SK-MEL-5 (cell line): ENCODE measurements around the gene CDYL2. TPM values are rescaled to one million over a fixed set of nuclear protein-coding genes. Genes with fewer than 3 reads are reported as not detected.
A peak's percentile ranks its signal among the peaks of the same experiment; 100 is the strongest.
"Not testable (repeated sequence)": the region's sequence is repeated elsewhere in the genome, so short reads cannot be mapped to it uniquely, and the experiment has no call there.

Experiments used
- DNase-seq: peaks from one replicate; pipeline ENCODE4 v3.0.0-alpha.2; 2016; ENCODE audit warnings: low read depth, low spot score
- in situ Hi-C: cut with HindIII; loops from 2 replicates; pipeline ENCODE4 v1.10.0; 2016; ENCODE audit warnings: low sequenced_read_pairs, high pct_unique_total_duplicates, low pct_unique_long_range_greater_than_20kb
- total RNA-seq: library from RNA; depleted of rRNA; stranded (reverse); fragments of >200 nt; shearing (Covaris generic); gene quantifications from 2 replicates; pipeline ENCODE4 v1.2.3, GENCODE V29; 2014

The CDYL2 gene
- total RNA-seq, 1 experiment from 2014 or later, result 0.74 TPM

- in situ Hi-C loops, result no loop called here
- no peak for DNase-seq
Measured at GRCh38 chr16:80819988-80820387, 15.6 kb upstream of the CDYL2 start.

- in situ Hi-C loops, result no loop called here
- DNase-seq, result no peak
Measured at GRCh38 chr16:80816356-80816755, 12.0 kb upstream of the CDYL2 start.

- DNase-seq, in situ Hi-C loops: not testable (repeated sequence)
Measured at GRCh38 chr16:80815278-80815677, 10.9 kb upstream of the CDYL2 start.

- in situ Hi-C loops, result no loop called here
Measured at GRCh38 chr16:80812593-80812992, 8.2 kb upstream of the CDYL2 start.

GRCh38 chr16:80809366-80809765, 5.0 kb upstream of the CDYL2 start:
- no peak for DNase-seq
- in situ Hi-C loops, result no loop called here

More at GRCh38 chr16:80812593-80812992, 8.2 kb upstream of the CDYL2 start:
- DNase-seq, result no peak

- in situ Hi-C loops, result no loop called here
- no peak for DNase-seq
Measured at GRCh38 chr16:80807906-80808305, 3.5 kb upstream of the CDYL2 start.

GRCh38 chr16:80806927-80807340, 2.5 kb upstream of the CDYL2 start:
- DNase-seq, result no peak
- in situ Hi-C loops, result no loop called here

GRCh38 chr16:80806289-80806688, 1.9 kb upstream of the CDYL2 start:
- in situ Hi-C loops, result no loop called here

GRCh38 chr16:80804056-80804525, 307 bp downstream of the CDYL2 start:
- DNase-seq, result peak; percentile 18
- in situ Hi-C loops, result no loop called here

More at GRCh38 chr16:80806289-80806688, 1.9 kb upstream of the CDYL2 start:
- no peak for DNase-seq

- DNase-seq, result no peak
- in situ Hi-C loops, result no loop called here
Measured at GRCh38 chr16:80803339-80804055, 901 bp downstream of the CDYL2 start.

- in situ Hi-C loops, result no loop called here
- no peak for DNase-seq
Measured at GRCh38 chr16:80802902-80803301, 1.5 kb downstream of the CDYL2 start.

GRCh38 chr16:80802138-80802537, 2.3 kb downstream of the CDYL2 start:
- in situ Hi-C loops, result no loop called here
- no peak for DNase-seq

GRCh38 chr16:80794071-80794470, 10.3 kb downstream of the CDYL2 start:
- in situ Hi-C loops, result no loop called here
- no peak for DNase-seq

GRCh38 chr16:80792031-80792430, 12.4 kb downstream of the CDYL2 start:
- in situ Hi-C loops, result no loop called here
- DNase-seq, result no peak

- no peak for DNase-seq
- in situ Hi-C loops, result no loop called here
Measured at GRCh38 chr16:80791411-80791810, 13.0 kb downstream of the CDYL2 start.

- DNase-seq, result no peak
- in situ Hi-C loops, result no loop called here
Measured at GRCh38 chr16:80790751-80791150, 13.6 kb downstream of the CDYL2 start.

GRCh38 chr16:80788027-80788426, 16.4 kb downstream of the CDYL2 start:
- no peak for DNase-seq
- in situ Hi-C loops, result no loop called here

GRCh38 chr16:80786561-80786960, 17.8 kb downstream of the CDYL2 start:
- in situ Hi-C loops, DNase-seq: not testable (repeated sequence)

- DNase-seq, result no peak
- in situ Hi-C loops, result no loop called here
Measured at GRCh38 chr16:80784951-80785350, 19.4 kb downstream of the CDYL2 start.
